ENCODE results near the gene CCDC197. TPM values are rescaled to one million over a fixed set of nuclear protein-coding genes. Genes with fewer than 3 reads are reported as not detected.

CCDC197 gene
- total and polyA plus RNA-seq, 4 donors: not detected

DNA sequence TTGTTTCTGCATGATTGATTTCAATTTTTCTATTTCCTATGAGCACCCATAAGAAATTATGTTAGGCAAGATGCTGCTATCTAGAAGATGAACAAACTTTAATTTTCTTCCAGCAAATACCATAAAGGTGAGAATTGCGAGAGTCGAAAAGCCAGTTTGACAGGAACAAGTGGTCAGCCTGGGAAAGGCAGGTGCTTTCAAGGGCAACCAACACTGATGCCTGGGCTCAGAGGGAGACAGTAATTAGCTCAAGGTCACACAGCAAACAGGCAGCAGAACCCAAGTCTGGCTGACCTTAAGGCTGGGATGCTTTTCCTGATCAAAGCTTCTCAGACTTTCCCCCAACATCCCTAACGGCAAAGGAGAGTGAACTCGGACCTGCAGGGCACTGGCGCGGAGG lies 22.2 kb downstream of the CCDC197 start (continued):
- TF ChIP-seq JUND (IDR thresholded peaks at IDR 0.05) (no peak), SP1 (IDR thresholded peaks at IDR 0.05) (no peak), EGR1 (IDR thresholded peaks at IDR 0.05; ENCODE audit: low read depth in 2 of 2) (no peak)
- TF ChIP-seq, protein P1, sequence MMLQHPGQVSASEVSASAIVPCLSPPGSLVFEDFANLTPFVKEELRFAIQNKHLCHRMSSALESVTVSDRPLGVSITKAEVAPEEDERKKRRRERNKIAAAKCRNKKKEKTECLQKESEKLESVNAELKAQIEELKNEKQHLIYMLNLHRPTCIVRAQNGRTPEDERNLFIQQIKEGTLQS (IDR thresholded peaks at IDR 0.05): no peak
- TF ChIP-seq, protein P2, sequence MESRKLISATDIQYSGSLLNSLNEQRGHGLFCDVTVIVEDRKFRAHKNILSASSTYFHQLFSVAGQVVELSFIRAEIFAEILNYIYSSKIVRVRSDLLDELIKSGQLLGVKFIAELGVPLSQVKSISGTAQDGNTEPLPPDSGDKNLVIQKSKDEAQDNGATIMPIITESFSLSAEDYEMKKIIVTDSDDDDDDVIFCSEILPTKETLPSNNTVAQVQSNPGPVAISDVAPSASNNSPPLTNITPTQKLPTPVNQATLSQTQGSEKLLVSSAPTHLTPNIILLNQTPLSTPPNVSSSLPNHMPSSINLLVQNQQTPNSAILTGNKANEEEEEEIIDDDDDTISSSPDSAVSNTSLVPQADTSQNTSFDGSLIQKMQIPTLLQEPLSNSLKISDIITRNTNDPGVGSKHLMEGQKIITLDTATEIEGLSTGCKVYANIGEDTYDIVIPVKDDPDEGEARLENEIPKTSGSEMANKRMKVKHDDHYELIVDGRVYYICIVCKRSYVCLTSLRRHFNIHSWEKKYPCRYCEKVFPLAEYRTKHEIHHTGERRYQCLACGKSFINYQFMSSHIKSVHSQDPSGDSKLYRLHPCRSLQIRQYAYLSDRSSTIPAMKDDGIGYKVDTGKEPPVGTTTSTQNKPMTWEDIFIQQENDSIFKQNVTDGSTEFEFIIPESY (IDR thresholded peaks at IDR 0.05): no peak

DNA sequence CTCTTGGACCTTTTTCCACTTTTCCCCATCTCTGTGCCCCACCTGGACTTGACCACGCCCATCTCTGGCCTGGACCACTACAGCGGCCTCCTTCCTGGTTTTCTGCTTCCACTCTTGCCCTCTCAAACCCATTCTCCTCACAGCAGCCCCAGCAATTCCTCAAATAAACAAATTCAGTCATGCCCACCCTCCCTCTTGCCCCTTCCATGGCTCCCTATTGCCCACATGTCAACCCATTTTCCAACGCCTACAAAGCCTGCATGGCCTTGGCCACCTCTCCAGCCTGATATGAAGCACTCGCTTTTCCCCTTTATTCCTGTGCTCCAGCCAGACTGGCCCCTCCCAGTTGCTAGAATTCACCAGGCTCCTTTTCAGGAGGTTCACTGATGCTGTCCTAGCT lies 23.2 kb downstream of the CCDC197 start:
- DNase-seq (ENCODE audit: low spot score): no peak
- no peaks in the 10 kb centered on the region for H3K36me3 ChIP-seq (ENCODE audit: control insufficient read depth in 4 of 4, insufficient read depth in 3 of 4, low read depth in 1 of 4, low read length in 3 of 4)
- no peak overlapping the region for H3K9ac ChIP-seq (ENCODE audit: low read depth in 1 of 2, low read length in 2 of 2)
- WGBS: 93% methylated on average over 4 of the region's 4 CpGs
- no peak overlapping the region for H3K27ac ChIP-seq (ENCODE audit: low read depth in 1 of 2, low read length in 2 of 2)
- TF ChIP-seq NR2F2 (IDR thresholded peaks at IDR 0.05): no peak
- no peaks in the 10 kb centered on the region for H3K27me3 ChIP-seq (ENCODE audit: control insufficient read depth in 4 of 4, insufficient read depth in 4 of 4, low read length in 3 of 4)
- no peaks in the 10 kb centered on the region for H3K9me3 ChIP-seq (ENCODE audit: control insufficient read depth in 4 of 4, low read length in 3 of 4)
- no peak overlapping the region for H3K4me3 ChIP-seq (ENCODE audit: low read depth in 1 of 3, low read length in 3 of 3)
- H3K4me1 ChIP-seq (ENCODE audit: control insufficient read depth in 4 of 4, insufficient read depth in 4 of 4, low read length in 3 of 4): no peaks in the 10 kb centered on the region

DNA sequence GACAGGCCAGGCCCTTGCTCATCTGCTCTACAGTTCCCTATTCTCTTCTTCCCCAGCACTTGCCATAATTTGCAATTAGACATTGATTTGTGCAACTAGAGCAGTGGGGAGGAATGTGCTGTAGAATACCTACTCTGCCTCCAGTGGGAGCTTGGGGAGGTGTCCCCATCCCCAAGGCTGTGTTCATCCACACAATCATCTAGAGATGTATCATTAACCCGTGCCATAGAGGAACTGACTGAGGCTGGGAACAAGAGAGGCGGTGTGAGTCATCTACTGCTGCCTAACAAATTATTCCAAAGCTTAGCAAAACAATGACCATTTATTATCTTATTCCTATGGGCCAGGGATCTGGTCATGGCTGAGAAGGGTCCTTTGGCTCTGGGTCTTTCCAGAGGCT lies 23.9 kb downstream of the CCDC197 start:
- H3K4me3 ChIP-seq (ENCODE audit: low read depth in 1 of 3, low read length in 3 of 3): no peak overlapping the region
- TF ChIP-seq JUND (IDR thresholded peaks at IDR 0.05): no peak
- TF ChIP-seq, protein P3, sequence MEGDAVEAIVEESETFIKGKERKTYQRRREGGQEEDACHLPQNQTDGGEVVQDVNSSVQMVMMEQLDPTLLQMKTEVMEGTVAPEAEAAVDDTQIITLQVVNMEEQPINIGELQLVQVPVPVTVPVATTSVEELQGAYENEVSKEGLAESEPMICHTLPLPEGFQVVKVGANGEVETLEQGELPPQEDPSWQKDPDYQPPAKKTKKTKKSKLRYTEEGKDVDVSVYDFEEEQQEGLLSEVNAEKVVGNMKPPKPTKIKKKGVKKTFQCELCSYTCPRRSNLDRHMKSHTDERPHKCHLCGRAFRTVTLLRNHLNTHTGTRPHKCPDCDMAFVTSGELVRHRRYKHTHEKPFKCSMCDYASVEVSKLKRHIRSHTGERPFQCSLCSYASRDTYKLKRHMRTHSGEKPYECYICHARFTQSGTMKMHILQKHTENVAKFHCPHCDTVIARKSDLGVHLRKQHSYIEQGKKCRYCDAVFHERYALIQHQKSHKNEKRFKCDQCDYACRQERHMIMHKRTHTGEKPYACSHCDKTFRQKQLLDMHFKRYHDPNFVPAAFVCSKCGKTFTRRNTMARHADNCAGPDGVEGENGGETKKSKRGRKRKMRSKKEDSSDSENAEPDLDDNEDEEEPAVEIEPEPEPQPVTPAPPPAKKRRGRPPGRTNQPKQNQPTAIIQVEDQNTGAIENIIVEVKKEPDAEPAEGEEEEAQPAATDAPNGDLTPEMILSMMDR (IDR thresholded peaks at IDR 0.05; ENCODE audit: low read depth, low read length, missing input control): no peak
- TF ChIP-seq, protein P1 (IDR thresholded peaks at IDR 0.05): no peak
- no peak overlapping the region for H3K9ac ChIP-seq (ENCODE audit: low read depth in 1 of 2, low read length in 2 of 2)
- WGBS: 92% methylated on average over 2 of the region's 2 CpGs
- H3K27ac ChIP-seq (ENCODE audit: low read depth in 1 of 2, low read length in 2 of 2): no peak overlapping the region
- H3K27me3 ChIP-seq (ENCODE audit: control insufficient read depth in 4 of 4, insufficient read depth in 4 of 4, low read length in 3 of 4): no peaks in the 10 kb centered on the region
- H3K4me1 ChIP-seq (ENCODE audit: control insufficient read depth in 4 of 4, insufficient read depth in 4 of 4, low read length in 3 of 4): peaks cover 0 to 3% (median under 1%) of the 10 kb centered on the region in 4 donors
- no peaks in the 10 kb centered on the region for H3K36me3 ChIP-seq (ENCODE audit: control insufficient read depth in 4 of 4, insufficient read depth in 3 of 4, low read depth in 1 of 4, low read length in 3 of 4)
- no peaks in the 10 kb centered on the region for H3K9me3 ChIP-seq (ENCODE audit: control insufficient read depth in 4 of 4, low read length in 3 of 4)
- DNase-seq (ENCODE audit: low spot score): no peak

DNA sequence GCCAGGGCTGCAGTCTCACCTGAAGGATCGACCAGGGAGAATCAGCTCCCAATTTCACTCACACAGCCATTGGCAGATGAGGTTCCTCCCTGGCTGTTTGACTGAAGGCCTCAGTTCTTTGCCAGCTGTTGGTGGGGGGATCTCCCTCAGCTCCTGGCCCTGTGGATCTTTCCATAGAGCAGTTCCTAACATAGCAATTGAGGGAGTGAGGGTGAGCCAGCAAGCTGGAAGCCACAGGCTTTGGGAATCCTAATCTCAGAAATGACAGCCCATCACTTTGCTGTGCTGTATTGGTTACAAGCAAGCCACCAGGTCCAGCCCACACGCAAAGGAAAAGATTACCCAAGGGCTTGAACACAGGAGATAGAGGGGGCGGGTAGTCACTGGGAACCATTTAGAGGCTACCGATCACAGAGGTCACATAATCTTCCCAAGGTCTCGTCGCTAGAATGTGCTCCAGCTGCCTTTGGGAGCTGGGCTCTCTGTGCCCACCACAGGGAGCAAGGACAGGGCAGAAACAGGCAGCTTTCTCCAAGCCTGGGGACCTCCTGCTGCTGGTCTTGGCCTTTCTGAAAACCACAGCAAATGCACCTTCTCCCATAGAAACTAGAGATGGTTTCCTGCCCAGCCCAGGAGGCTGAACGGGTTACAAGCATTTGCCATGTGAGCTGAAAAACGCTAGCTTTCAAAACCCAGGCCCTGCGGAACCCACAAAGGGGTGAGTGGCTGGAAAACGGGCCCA lies 24.5 kb downstream of the CCDC197 start:
- Histone ChIP-seq H3K4me1 (ENCODE audit: control insufficient read depth in 4 of 4, insufficient read depth in 4 of 4, low read length in 3 of 4) (peaks cover 0 to 7% (median under 1%) of the 10 kb centered on the region in 4 donors), H3K9me3 (ENCODE audit: control insufficient read depth in 4 of 4, low read length in 3 of 4) (no peaks in the 10 kb centered on the region), H3K36me3 (ENCODE audit: control insufficient read depth in 4 of 4, insufficient read depth in 3 of 4, low read depth in 1 of 4, low read length in 3 of 4) (no peaks in the 10 kb centered on the region), H3K9ac (ENCODE audit: low read depth in 1 of 2, low read length in 2 of 2) (no peak overlapping the region), H3K27ac (ENCODE audit: low read depth in 1 of 2, low read length in 2 of 2) (no peak overlapping the region), H3K27me3 (ENCODE audit: control insufficient read depth in 4 of 4, insufficient read depth in 4 of 4, low read length in 3 of 4) (no peaks in the 10 kb centered on the region), H3K4me3 (ENCODE audit: low read depth in 1 of 3, low read length in 3 of 3) (no peak overlapping the region)
- WGBS: 82% methylated on average over 10 of the region's 10 CpGs
- no peak for DNase-seq (ENCODE audit: low spot score)
- TF ChIP-seq, protein P2 (IDR thresholded peaks at IDR 0.05): no peak
- TF ChIP-seq RXRA (IDR thresholded peaks at IDR 0.05): no peak
- no peak for TF ChIP-seq JUND (IDR thresholded peaks at IDR 0.05)
- no peak for TF ChIP-seq YY1 (IDR thresholded peaks at IDR 0.05)
- TF ChIP-seq HNF4A (conservative IDR thresholded peaks at IDR 0.05): no peak
- no peak for TF ChIP-seq NR2F2 (IDR thresholded peaks at IDR 0.05)
- TF ChIP-seq TAF1 (conservative IDR thresholded peaks at IDR 0.05): no peak
- no peak for TF ChIP-seq RAD21 (IDR thresholded peaks at IDR 0.05)
- TF ChIP-seq FOXA1 (IDR thresholded peaks at IDR 0.05): no peak
- TF ChIP-seq, protein P1 (IDR thresholded peaks at IDR 0.05): no peak
- no peak for TF ChIP-seq SP1 (IDR thresholded peaks at IDR 0.05)
- no peak for TF ChIP-seq FOXA2 (IDR thresholded peaks at IDR 0.05)
